K562 (cell line): ENCODE measurements around the gene PAN2. TPM values are rescaled to one million over a fixed set of nuclear protein-coding genes. Genes with fewer than 3 reads are reported as not detected.
A peak's percentile ranks its signal among the peaks of the same experiment; 100 is the strongest.

Source experiments
- ATAC-seq: fragments of 200-7000 bp; cut with Tn5 transposase; 3 replicates; pipeline ENCODE4 v1.9.1; 2020; ENCODE audit warnings: moderate library complexity
- Bru-seq: library from RNA; stranded (reverse); fragments of 400-500 nt; gene quantifications from one replicate; lab custom pipeline; 2021; lab: Mats Ljungman, UMichigan
- BruChase-seq, 2 experiments: library from RNA; stranded (reverse); fragments of 400-500 nt; gene quantifications; one replicate each; lab custom pipeline; 2021; lab: Mats Ljungman, UMichigan
- BruUV-seq: library from RNA; stranded (reverse); fragments of 400-500 nt; replicated peaks from 2 replicates; lab custom pipeline; 2021; lab: Mats Ljungman, UMichigan
- CTCF ChIA-PET: fragments of 300-600 bp; formaldehyde crosslinking; extraction: SDS; loops from one replicate; lab custom pipeline; 2021; ENCODE audit warnings: low intra/inter-chr PET ratio; lab: Yijun Ruan, JAX
- POLR2A ChIA-PET: fragments of 300-600, 350-650 bp; sonication (Branson Sonifier 250); formaldehyde crosslinking; extraction: SDS; loops from one replicate; lab custom pipeline; 2021; ENCODE audit warnings: antibody characterized with exemption, inconsistent platforms; lab: Yijun Ruan, JAX
- DNase-seq, 4 experiments: peaks; one replicate each; pipeline versions ENCODE4 v3.0.0 to v3.0.0-alpha.2; 2011 to 2018; ENCODE audit warnings: low spot score in 3 of 4, mixed read lengths in 3 of 4; ENCODE audit errors: extremely low read depth in 1 of 4
- FAIRE-seq: peaks from 2 replicates; lab custom pipeline; 2011; peaks lifted over from hg19 to GRCh38; lab: Jason Lieb, UNC
- H2AFZ ChIP-seq: 2 replicates; pipeline ENCODE4 v1.6.0; 2011; ENCODE audit warnings: low read depth, low read length, control low read depth, inconsistent platforms
- H3K27ac ChIP-seq: fragments of 200-600 bp; 3 replicates; pipeline ENCODE4 v1.8.0; 2011; ENCODE audit warnings: low read depth, mild to moderate bottlenecking, control low read depth, inconsistent platforms, low read length, moderate library complexity, mixed read lengths; ENCODE audit errors: extremely low read depth
- H3K27me3 ChIP-seq, 2 experiments: fragments of 300-600 bp in 1 of 2; 2 replicates in 1 of 2; 3 replicates in 1 of 2; pipeline versions ENCODE4 v1.6.0 to v1.8.0; 2011; ENCODE audit warnings: inconsistent platforms in 2 of 2, low read length in 2 of 2, mild to moderate bottlenecking in 1 of 2, mixed read lengths in 1 of 2, moderate library complexity in 1 of 2; ENCODE audit not compliant: control insufficient read depth in 2 of 2, insufficient read depth in 2 of 2
- H3K36me3 ChIP-seq: fragments of 300-600 bp; 3 replicates; pipeline ENCODE4 v1.8.0; 2011; ENCODE audit warnings: mild to moderate bottlenecking, low read length, inconsistent platforms; ENCODE audit not compliant: control insufficient read depth, insufficient read depth
- H3K4me1 ChIP-seq, 2 experiments: fragments of 200-600 bp in 1 of 2; replicated peaks in 1 of 2; 2 replicates in 1 of 2; 3 replicates in 1 of 2; pipeline versions ENCODE4 v1.5.1 to v1.8.0; 2011; ENCODE audit warnings: inconsistent platforms in 2 of 2, low read length in 2 of 2, mild to moderate bottlenecking in 1 of 2, mixed read lengths in 1 of 2, moderate library complexity in 1 of 2; ENCODE audit not compliant: control insufficient read depth in 2 of 2, insufficient read depth in 2 of 2
- H3K4me2 ChIP-seq: 2 replicates; pipeline ENCODE4 v1.6.1; 2011; ENCODE audit warnings: low read length, control low read depth, inconsistent platforms, mixed read lengths; ENCODE audit not compliant: insufficient read depth
- H3K4me3 ChIP-seq: fragments of 200-600 bp; sonication (generic), shearing (Covaris generic); 2 replicates; pipeline ENCODE4 v1.5.1; 2016; ENCODE audit warnings: control low read depth, inconsistent platforms
- H3K79me2 ChIP-seq: fragments of 200-600 bp; 3 replicates; pipeline ENCODE4 v1.8.0; 2011; ENCODE audit warnings: low read length, inconsistent platforms; ENCODE audit not compliant: control insufficient read depth, insufficient read depth
- H3K9ac ChIP-seq, 2 experiments: 2 replicates each; pipeline versions ENCODE4 v1.6.0 to v1.6.1; 2011; ENCODE audit warnings: low read depth in 2 of 2, low read length in 2 of 2, control low read depth in 1 of 2, inconsistent platforms in 1 of 2, mild to moderate bottlenecking in 1 of 2, mixed read lengths in 1 of 2; ENCODE audit not compliant: insufficient read depth in 1 of 2
- H3K9me1 ChIP-seq: one replicate; pipeline ENCODE4 v1.6.0; 2011; ENCODE audit warnings: inconsistent platforms, mild to moderate bottlenecking, low read length, moderate library complexity; ENCODE audit not compliant: control insufficient read depth, insufficient read depth
- H3K9me3 ChIP-seq: replicated peaks from 2 replicates; pipeline ENCODE4 v1.5.1; 2011; ENCODE audit warnings: low read depth, low read length, inconsistent platforms; ENCODE audit not compliant: control insufficient read depth, insufficient read depth
- H4K20me1 ChIP-seq: replicated peaks from 2 replicates; pipeline ENCODE4 v1.6.1; 2011; ENCODE audit warnings: low read length, inconsistent platforms, mixed read lengths; ENCODE audit not compliant: control insufficient read depth, insufficient read depth
- PBX2 ChIP-seq, 2 experiments: IDR thresholded peaks in 1 of 2; conservative IDR thresholded peaks in 1 of 2; 2 replicates each; pipeline ENCODE4 v1.6.1; 2016; ENCODE audit warnings: low read depth in 2 of 2, mild to moderate bottlenecking in 1 of 2, missing compliant biosample characterization in 1 of 2, missing genetic modification characterization in 1 of 2, moderate library complexity in 1 of 2
- ZNF174 ChIP-seq: fragments of 250-450 bp; sonication (Bioruptor Pico); IDR thresholded peaks from 2 replicates; pipeline ENCODE4 v1.4.0; 2020; ENCODE audit warnings: mild to moderate bottlenecking
- WGBS: fragments of 100-300 bp; shearing (Covaris generic); methylation state at CpG from one replicate; pipeline ENCODE4 v1.1.6; 2016; ENCODE audit warnings: low coverage, mixed read lengths; ENCODE audit not compliant: insufficient coverage; ENCODE audit errors: missing lambda C conversion rate; 5-methylcytosine and 5-hydroxymethylcytosine counted together
- in situ Hi-C: fragments of 300-500 bp; cut with MboI; formaldehyde crosslinking; loops from 4 replicates; pipeline ENCODE4 v1.15.0; 2018; ENCODE audit warnings: inconsistent platforms, mixed read lengths
- intact Hi-C: fragments of 100-400 bp; cut with micrococcal nuclease; formaldehyde crosslinking; loops from 2 replicates; pipeline ENCODE4 v1.14.2; 2022
- long read RNA-seq, 3 experiments: library from polyadenylated mRNA in 2 of 3; library from RNA in 1 of 3; unstranded in 2 of 3; stranded (forward) in 1 of 3; transcript quantifications; one replicate each; pipeline ENCODE4 v2.0.0, GENCODE V29; 2019 to 2022
- polyA minus RNA-seq, 3 experiments: library from RNA; depleted of rRNA, polyadenylated mRNA; stranded (reverse); fragments of >200 nt; gene quantifications; 2 replicates each; pipeline ENCODE4 v1.2.3, GENCODE V29; 2011
- polyA plus RNA-seq, 8 experiments: library from polyadenylated mRNA; depleted of rRNA in 4 of 8; stranded (reverse) in 5 of 8; unstranded in 3 of 8; fragments of >200 nt; fragmentation: Nextera tagmentation in 2 of 8; fragmentation: Illumina TruSeq in 1 of 8; extraction: Ambion mirVana in 2 of 8; extraction: Trizol in 1 of 8; gene quantifications; 2 replicates each; pipeline versions ENCODE4 v1.2.1 to v1.2.3, GENCODE V29; 2011 to 2014; ENCODE audit warnings: inconsistent platforms in 1 of 8, missing spikeins in 1 of 8
- total RNA-seq, 7 experiments: library from RNA; depleted of rRNA in 6 of 7; stranded (reverse); fragments of >200 nt in 6 of 7; fragmentation: Illumina TruSeq in 2 of 7; extraction: Trizol in 2 of 7; gene quantifications; 2 replicates each; pipeline versions ENCODE4 v1.2.1 to v1.2.3, GENCODE V29; 2011 to 2021; ENCODE audit warnings: low replicate concordance in 1 of 7

The PAN2 gene
- 615 and 739 TPM in 2 replicates for total RNA-seq (2011; cell fraction: chromatin; rRNA removed; ENCODE audit: low replicate concordance)
- total RNA-seq (2011; cell fraction: nucleolus; rRNA removed): 296 and 318 TPM in 2 replicates
- 263 and 299 TPM in 2 replicates for total RNA-seq (2011; cell fraction: nucleoplasm; rRNA removed)
- total RNA-seq (2014; rRNA removed) (25.0 and 25.6 TPM in 2 replicates), total RNA-seq (2014; rRNA removed; fragmentation: Illumina TruSeq; extraction: Trizol) (25.9 and 26.0 TPM in 2 replicates), total RNA-seq (2015; rRNA removed; fragmentation: Illumina TruSeq; extraction: Trizol) (21.6 and 21.7 TPM in 2 replicates), total RNA-seq (2021) (40.2 and 51.4 TPM in 2 replicates), polyA plus RNA-seq (2011; rRNA removed) (66.1 and 134 TPM in 2 replicates), polyA plus RNA-seq (2014; fragmentation: Illumina TruSeq; extraction: Trizol) (29.1 and 35.3 TPM in 2 replicates), polyA plus RNA-seq (2014; fragmentation: Nextera tagmentation; extraction: Ambion mirVana) (10 to 100 TPM; 15.0 to 23.9 TPM), polyA plus RNA-seq (2014; rRNA removed) (39.4 and 65.2 TPM in 2 replicates), polyA minus RNA-seq (2011; rRNA and poly(A)+ RNA removed) (27.5 and 64.2 TPM in 2 replicates), Bru-seq, nascent RNA (percentile 56 among the genes with signal in this experiment), BruChase-seq, experiment 1, labeled RNA remaining after a 2-hour chase (percentile 61 among the genes with signal in this experiment), BruChase-seq, experiment 2, labeled RNA remaining after a 6-hour chase (percentile 75 among the genes with signal in this experiment)
- polyA plus RNA-seq (2011; cell fraction: cytosol; rRNA removed): 22.2 and 36.4 TPM in 2 replicates
- 942 and 1,795 TPM in 2 replicates for polyA plus RNA-seq (2011; cell fraction: nucleus; rRNA removed)
- 42.1 and 71.3 TPM in 2 replicates for polyA plus RNA-seq (2012)
- polyA minus RNA-seq (2011; cell fraction: cytosol; rRNA and poly(A)+ RNA removed): 13.0 and 14.8 TPM in 2 replicates
- 98.8 and 223 TPM in 2 replicates for polyA minus RNA-seq (2011; cell fraction: nucleus; rRNA and poly(A)+ RNA removed)
- long read RNA-seq, experiment 1, full-length matches to known transcripts: 4 of 25 reads
- long read RNA-seq, experiment 1, partial matches to known transcripts: 11 of 25 reads
- long read RNA-seq, experiment 1, other reads (novel, unspliced or antisense): 10 of 25 reads
- long read RNA-seq, experiment 2, partial matches to known transcripts: 2 of 8 reads
- long read RNA-seq, experiment 2, other reads (novel, unspliced or antisense): 6 of 8 reads
- long read RNA-seq, experiment 3, partial matches to known transcripts: 0 of 3 reads
- long read RNA-seq, experiment 3, other reads (novel, unspliced or antisense): 2 of 3 reads

- in situ Hi-C loops (no loop called here), intact Hi-C loops (loop anchor here (1.0 to 2.0 kb wide), 2 partner anchors 17 to 26 kb away; partner anchors contain the start of gene STAT2)
- H3K27ac ChIP-seq: peak within 1 kb of the TSS; percentile 98
- under 1% methylated on average over 45 of the region's 45 CpGs for WGBS
- peak; percentile 97 for FAIRE-seq
- peaks cover 24% of the 10 kb centered on the region for H3K79me2 ChIP-seq
- H3K4me1 ChIP-seq: peaks cover 25 to 55% of the 10 kb centered on the region in 2 experiments
- no peaks in the 10 kb centered on the region for H4K20me1 ChIP-seq
- ATAC-seq: peak; percentile 94
- no peaks in the 10 kb centered on the region for H3K9me3 ChIP-seq
- POLR2A ChIA-PET: interaction anchor here (0.6 to 19.0 kb wide), 8 partner anchors 17 to 783 kb away, joined by 3 to 274 read pairs (median 4); partner anchors contain the start of genes APOF, CNPY2 and STAT2
- peak; percentile 99 to 100 (median 100) for DNase-seq
- H3K36me3 ChIP-seq: 0 out of 3 replicates have a peak, but pooled peaks cover 3% of the 10 kb centered on the region
- H3K4me3 ChIP-seq: peak within 1 kb of the TSS; percentile 64
- no peaks in the 10 kb centered on the region for H3K27me3 ChIP-seq
- CTCF ChIA-PET: interaction anchor here (1.2 kb wide), 1 partner anchor 130 kb away, joined by 5 read pairs; no protein-coding TSS in a partner anchor
- H2AFZ ChIP-seq: peak within 1 kb of the TSS; percentile 95
- peak within 1 kb of the TSS; percentile 98 for H3K4me2 ChIP-seq
- no TSS peak for BruUV-seq
- peak within 1 kb of the TSS; percentile 88 to 95 for H3K9ac ChIP-seq
- H3K9me1 ChIP-seq: peaks cover 3% of the 10 kb centered on the region
- no peak for TF ChIP-seq ZNF174 (CRISPR knock-in tag)
- no peak for TF ChIP-seq PBX2 (CRISPR knock-in tag; IDR thresholded peaks at IDR 0.05; ENCODE audit: low read depth)
- TF ChIP-seq PBX2 (tag; conservative IDR thresholded peaks at IDR 0.05; ENCODE audit: low read depth): 0 out of 2 replicates have a peak, but pooled peaks have one; percentile 6
These were observed at the start of gene PAN2 for GRCh38 chr12:56333679-56334489. Gene PAN2 (minus strand): TSS chr12:56334000. CDS start chr12:56333094, 906 bp downstream.
